Trophoblast cell (in vitro differentiated cells and primary cell): ENCODE results near the gene DOCK3.

Experiments
- DNase-seq, 2 donors: peaks; one replicate each; pipeline ENCODE4 v3.0.0-alpha.2; 2016
- H2AFZ ChIP-seq: 2 replicates; pipeline ENCODE4 v1.6.1; 2013; ENCODE audit warnings: low read length, moderate library complexity, mild to moderate bottlenecking; ENCODE audit not compliant: insufficient read depth, poor library complexity
- H2AK5ac ChIP-seq: 2 replicates; pipeline ENCODE4 v1.6.1; 2013; ENCODE audit warnings: mild to moderate bottlenecking, low read length
- H2BK120ac ChIP-seq: 2 replicates; pipeline ENCODE4 v1.6.1; 2013; ENCODE audit warnings: low read length, mild to moderate bottlenecking, moderate library complexity; ENCODE audit not compliant: insufficient read depth, poor library complexity
- H2BK12ac ChIP-seq: 2 replicates; pipeline ENCODE4 v1.6.1; 2013; ENCODE audit warnings: mild to moderate bottlenecking, low read length, moderate library complexity
- H2BK5ac ChIP-seq: 2 replicates; pipeline ENCODE4 v1.6.1; 2013; ENCODE audit warnings: low read length, low read depth, moderate library complexity, mild to moderate bottlenecking; ENCODE audit not compliant: poor library complexity
- H3K14ac ChIP-seq: 2 replicates; pipeline ENCODE4 v1.6.1; 2013; ENCODE audit warnings: mild to moderate bottlenecking, low read length
- H3K18ac ChIP-seq: 2 replicates; pipeline ENCODE4 v1.6.1; 2013; ENCODE audit warnings: mild to moderate bottlenecking, low read length
- H3K23ac ChIP-seq: 2 replicates; pipeline ENCODE4 v1.6.1; 2013; ENCODE audit warnings: low read length
- H3K27ac ChIP-seq: 2 replicates; pipeline ENCODE4 v1.5.1; 2013; ENCODE audit warnings: low read depth, mild to moderate bottlenecking, inconsistent platforms, low read length, moderate library complexity
- H3K27me3 ChIP-seq: 2 replicates; pipeline ENCODE4 v1.6.1; 2013; ENCODE audit warnings: inconsistent platforms, mild to moderate bottlenecking, low read length, moderate library complexity; ENCODE audit not compliant: insufficient read depth
- H3K36me3 ChIP-seq, 2 experiments: 1 replicate in 1 of 2; 2 replicates in 1 of 2; pipeline ENCODE4 v1.6.1; 2013; ENCODE audit warnings: low read length in 2 of 2, mild to moderate bottlenecking in 2 of 2, moderate library complexity in 1 of 2; ENCODE audit not compliant: insufficient read depth in 2 of 2, control insufficient read depth in 1 of 2
- H3K4ac ChIP-seq: 2 replicates; pipeline ENCODE4 v1.6.1; 2013; ENCODE audit warnings: low read depth, mild to moderate bottlenecking, low read length, moderate library complexity
- H3K4me1 ChIP-seq, 2 experiments: 1 replicate in 1 of 2; 2 replicates in 1 of 2; pipeline ENCODE4 v1.6.1; 2013; ENCODE audit warnings: low read length in 2 of 2, mild to moderate bottlenecking in 2 of 2, moderate library complexity in 1 of 2; ENCODE audit not compliant: insufficient read depth in 2 of 2, control insufficient read depth in 1 of 2
- H3K4me2 ChIP-seq: 2 replicates; pipeline ENCODE4 v1.6.1; 2013; ENCODE audit warnings: inconsistent platforms, mild to moderate bottlenecking, low read length, moderate library complexity
- H3K4me3 ChIP-seq: 2 replicates; pipeline ENCODE4 v1.5.1; 2013; ENCODE audit warnings: mild to moderate bottlenecking, low read depth, low read length, inconsistent platforms
- H3K79me1 ChIP-seq: one replicate; pipeline ENCODE4 v1.6.1; 2013; ENCODE audit warnings: low read length
- H3K79me2 ChIP-seq: 2 replicates; pipeline ENCODE4 v1.6.1; 2013; ENCODE audit warnings: low read length, mild to moderate bottlenecking; ENCODE audit not compliant: control insufficient read depth, insufficient read depth, poor library complexity
- H3K9ac ChIP-seq: 2 replicates; pipeline ENCODE4 v1.6.1; 2013; ENCODE audit warnings: mild to moderate bottlenecking, low read length
- H3K9me3 ChIP-seq: 2 replicates; pipeline ENCODE4 v1.6.1; 2013; ENCODE audit warnings: low read depth, mild to moderate bottlenecking, control low read depth, inconsistent platforms, low read length; ENCODE audit not compliant: insufficient read depth
- H4K12ac ChIP-seq: 2 replicates; pipeline ENCODE4 v1.6.1; 2013; ENCODE audit warnings: low read depth, mild to moderate bottlenecking, low read length, moderate library complexity
- H4K8ac ChIP-seq: 2 replicates; pipeline ENCODE4 v1.6.1; 2013; ENCODE audit warnings: low read depth, mild to moderate bottlenecking, low read length, moderate library complexity
- H4K91ac ChIP-seq: one replicate; pipeline ENCODE4 v1.6.1; 2013; ENCODE audit warnings: low read depth, mild to moderate bottlenecking, low read length, moderate library complexity
- WGBS: extraction: QIAGEN DNeasy Blood & Tissue Kit; methylation state at CpG from one replicate; pipeline ENCODE4 v1.1.7; 2013; ENCODE audit warnings: missing lambda C conversion rate; ENCODE audit not compliant: insufficient read length, insufficient coverage; ENCODE audit errors: extremely low coverage; 5-methylcytosine and 5-hydroxymethylcytosine counted together

The DOCK3 gene

GRCh38 chr3:51271172-51271571, 596.4 kb downstream of the DOCK3 start:
- Histone ChIP-seq H2AK5ac (no peak overlapping the region), H3K9me3 (peaks cover 2% of the 10 kb centered on the region), H3K79me1 (no peaks in the 10 kb centered on the region), H2BK120ac (no peak overlapping the region), H2AFZ (no peak overlapping the region), H3K36me3 (peaks cover 2 to 3% of the 10 kb centered on the region in 2 experiments), H4K91ac (no peak overlapping the region), H3K9ac (no peak overlapping the region), H3K27ac (no peak overlapping the region), H3K4me3 (no peak overlapping the region), H3K18ac (no peak overlapping the region), H3K4me1 (no peaks in the 10 kb centered on the region), H3K14ac (no peak overlapping the region), H3K79me2 (no peaks in the 10 kb centered on the region), H3K4me2 (no peak overlapping the region), H3K23ac (no peak overlapping the region), H3K4ac (no peak overlapping the region), H4K12ac (no peak overlapping the region), H2BK12ac (no peak overlapping the region), H3K27me3 (no peaks in the 10 kb centered on the region), H4K8ac (no peak overlapping the region), H2BK5ac (no peak overlapping the region)
- WGBS: no CpG with 5 or more reads among the region's 1 CpG
- peak in 1 of 2 donors; percentile 41 for DNase-seq

GRCh38 chr3:51274052-51274451, 599.3 kb downstream of the DOCK3 start:
- Histone ChIP-seq H2BK5ac (no peak overlapping the region), H3K4me2 (no peak overlapping the region), H2AFZ (no peak overlapping the region), H4K91ac (no peak overlapping the region), H3K36me3 (peaks cover 2 to 7% of the 10 kb centered on the region in 2 experiments), H3K18ac (no peak overlapping the region), H3K4me3 (no peak overlapping the region), H3K4me1 (no peaks in the 10 kb centered on the region), H2AK5ac (no peak overlapping the region), H3K9me3 (no peaks in the 10 kb centered on the region), H3K4ac (no peak overlapping the region), H3K27me3 (no peaks in the 10 kb centered on the region), H3K79me2 (no peaks in the 10 kb centered on the region), H3K14ac (no peak overlapping the region), H3K23ac (no peak overlapping the region), H3K27ac (no peak overlapping the region), H2BK12ac (no peak overlapping the region), H2BK120ac (no peak overlapping the region), H4K8ac (no peak overlapping the region), H4K12ac (no peak overlapping the region), H3K9ac (no peak overlapping the region), H3K79me1 (no peaks in the 10 kb centered on the region)
- no peak for DNase-seq
- no CpG with 5 or more reads among the region's 2 CpGs for WGBS

GRCh38 chr3:51275111-51275805, 600.5 kb downstream of the DOCK3 start:
- Histone ChIP-seq H3K9ac (no peak overlapping the region), H4K12ac (no peak overlapping the region), H2BK12ac (no peak overlapping the region), H3K23ac (no peak overlapping the region), H3K18ac (no peak overlapping the region), H3K14ac (no peak overlapping the region), H2AK5ac (no peak overlapping the region), H3K36me3 (peaks cover 4 to 7% of the 10 kb centered on the region in 2 experiments), H3K79me2 (no peaks in the 10 kb centered on the region), H3K79me1 (no peaks in the 10 kb centered on the region), H4K8ac (no peak overlapping the region), H3K4me1 (no peaks in the 10 kb centered on the region), H3K27me3 (no peaks in the 10 kb centered on the region), H4K91ac (no peak overlapping the region), H3K4ac (no peak overlapping the region), H2AFZ (no peak overlapping the region), H3K9me3 (no peaks in the 10 kb centered on the region), H3K4me2 (no peak overlapping the region), H2BK5ac (no peak overlapping the region), H3K27ac (no peak overlapping the region), H2BK120ac (no peak overlapping the region), H3K4me3 (no peak overlapping the region)
- WGBS: no CpG with 5 or more reads among the region's 5 CpGs
- no peak for DNase-seq

- Histone ChIP-seq H3K79me1 (no peaks in the 10 kb centered on the region), H3K14ac (no peak overlapping the region), H4K12ac (no peak overlapping the region), H3K9ac (no peak overlapping the region), H3K4me1 (no peaks in the 10 kb centered on the region), H3K23ac (no peak overlapping the region), H3K79me2 (no peaks in the 10 kb centered on the region), H2AFZ (no peak overlapping the region), H3K18ac (no peak overlapping the region), H4K91ac (no peak overlapping the region), H3K9me3 (no peaks in the 10 kb centered on the region), H4K8ac (no peak overlapping the region), H3K4me2 (no peak overlapping the region), H3K27me3 (no peaks in the 10 kb centered on the region), H3K36me3 (peaks cover 2 to 7% of the 10 kb centered on the region in 2 experiments), H3K4me3 (no peak overlapping the region), H2AK5ac (no peak overlapping the region), H2BK120ac (no peak overlapping the region), H2BK12ac (no peak overlapping the region), H3K27ac (no peak overlapping the region), H3K4ac (no peak overlapping the region), H2BK5ac (no peak overlapping the region)
- no CpG with 5 or more reads among the region's 1 CpG for WGBS
- no peak for DNase-seq
Measured at GRCh38 chr3:51276046-51276445, 601.3 kb downstream of the DOCK3 start.
